UCSD-AML1 (cell line): ENCODE data around the gene YPEL5.

Experiments
- DNase-seq: peaks from one replicate; lab custom pipeline; 2025; ENCODE audit not compliant: unreplicated experiment; lab: John Stamatoyannopoulos, UW

YPEL5 gene

DNA sequence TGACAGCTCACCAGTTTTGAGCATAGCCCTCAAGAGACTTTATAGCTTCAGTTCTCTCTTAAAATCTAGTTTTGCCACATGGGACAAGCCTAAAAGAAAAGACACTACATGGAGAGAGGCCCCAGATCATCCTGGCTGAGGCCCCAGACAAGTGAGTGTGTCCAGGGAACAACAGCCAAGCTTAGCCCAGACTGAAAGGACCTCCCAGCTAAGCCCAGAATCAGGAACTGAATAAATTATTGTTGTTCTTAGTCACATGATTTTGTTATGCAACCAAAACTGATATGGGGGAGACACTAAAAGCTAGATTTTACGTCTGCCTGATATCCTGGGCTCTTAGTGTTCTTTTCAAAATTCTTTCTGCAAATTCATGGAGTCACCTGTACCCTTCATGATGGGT, 55.2 kb downstream of the YPEL5 start:
- DNase-seq: no peak

DNA sequence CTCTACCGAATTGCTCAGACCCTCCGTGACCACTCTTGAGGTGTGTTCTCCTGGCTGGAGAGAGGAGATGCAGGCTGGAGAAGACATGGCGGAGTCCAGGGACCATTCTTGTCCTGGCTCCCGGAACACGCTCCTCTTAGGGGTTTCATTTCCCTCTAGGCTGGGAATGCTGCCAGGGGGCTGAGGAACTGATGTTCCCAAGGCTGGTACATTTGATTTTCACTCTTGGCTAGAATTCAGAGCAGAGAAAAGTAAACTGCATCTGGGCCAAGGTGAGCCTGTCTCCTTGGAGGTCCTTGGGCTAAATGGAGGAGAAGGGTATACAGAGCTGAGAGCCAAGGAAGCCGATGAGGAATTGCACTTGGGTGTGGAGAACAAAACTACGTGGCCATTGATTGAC, 56.3 kb downstream of the YPEL5 start:
- no peak for DNase-seq

- DNase-seq: no peak
These were observed 57.5 kb downstream of the YPEL5 start for GRCh38 chr2:30204281-30204680.

DNA sequence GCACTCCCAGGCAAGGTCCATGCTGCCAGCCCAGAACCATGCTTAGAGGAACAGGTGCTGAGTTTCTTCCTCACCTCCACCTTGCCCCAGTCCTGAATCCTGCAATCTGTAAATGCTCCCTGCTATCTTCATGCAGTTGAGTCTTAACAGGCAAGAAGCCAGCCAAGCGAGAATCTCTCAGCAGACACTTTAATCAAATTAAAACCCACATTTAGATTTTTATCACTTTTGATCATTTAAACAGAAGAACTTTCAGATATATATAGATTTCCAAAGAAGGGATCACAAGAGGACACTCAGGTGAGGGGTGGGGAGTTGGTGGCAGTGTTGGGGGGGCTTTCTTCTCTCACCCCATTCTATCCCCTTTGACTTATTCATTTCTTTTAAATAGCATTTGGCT, 58.6 kb downstream of the YPEL5 start:
- no peak for DNase-seq

DNA sequence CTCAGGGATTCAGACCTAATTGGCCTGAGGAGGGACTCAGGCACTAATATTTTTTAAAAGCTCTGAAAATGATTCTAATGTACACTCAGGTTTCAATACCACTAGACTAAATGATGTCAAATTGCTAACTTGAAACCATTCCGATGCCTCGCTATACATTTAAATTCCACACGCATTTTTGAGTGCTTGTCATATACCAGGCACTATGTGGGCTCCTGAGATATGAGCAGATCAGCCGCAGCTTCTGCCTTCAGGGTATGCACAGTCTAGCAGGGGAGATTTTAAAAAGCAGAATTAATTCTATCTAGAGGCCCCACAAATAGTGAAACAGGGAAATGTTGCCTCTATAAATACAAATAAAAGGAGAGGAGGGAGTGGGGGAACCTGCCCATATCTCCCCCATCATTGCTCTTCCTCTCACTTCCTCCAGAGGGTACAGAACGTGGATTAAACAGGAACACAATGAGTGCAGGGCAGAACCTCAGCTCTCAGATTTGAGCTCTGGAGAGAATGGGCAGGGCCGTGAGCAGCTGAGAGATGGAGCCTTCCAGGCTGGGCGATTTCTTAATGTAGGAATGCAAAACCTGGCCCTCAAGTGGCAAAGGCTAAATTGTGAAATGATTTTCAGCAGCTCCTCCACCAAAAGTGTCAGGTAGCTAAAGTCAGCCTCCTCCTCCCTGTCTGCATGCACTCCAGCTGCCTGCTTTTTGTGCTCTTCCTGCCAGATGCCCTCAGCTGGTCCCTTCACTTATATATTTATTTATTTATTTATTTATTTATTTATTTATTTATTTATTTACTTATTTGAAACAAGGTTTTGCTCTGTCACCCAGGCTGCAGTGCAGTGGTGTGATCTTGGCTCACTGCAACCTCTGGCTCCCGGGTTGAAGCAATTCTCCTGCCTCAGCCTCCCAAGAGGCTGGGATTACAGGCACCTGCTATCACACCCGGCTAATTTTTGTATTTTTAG, 59.9 kb downstream of the YPEL5 start:
- DNase-seq: no peak

- DNase-seq: peak; percentile 39
These were observed 61.6 kb downstream of the YPEL5 start for GRCh38 chr2:30208453-30208852.

GRCh38 chr2:30209227-30209626, 62.4 kb downstream of the YPEL5 start:
- DNase-seq: no peak
